Measurements from ENCODE around the gene HOXD9. TPM values are rescaled to one million over a fixed set of nuclear protein-coding genes. Genes with fewer than 3 reads are reported as not detected.

The HOXD9 gene
- total RNA-seq, 1 experiment from 2014 or later = not detected

- ChIA-PET CTCF (no interaction called here), POLR2A (ENCODE audit: unreplicated experiment) (no interaction called here)
- no peak for ATAC-seq
- H4K20me1 ChIP-seq (ENCODE audit: low read length) = no peaks in the 10 kb centered on the region
- H3K4me1 ChIP-seq (ENCODE audit: insufficient read depth, low read length) = no peaks in the 10 kb centered on the region
- intact Hi-C loops (cut with micrococcal nuclease) = no loop called here
- no peaks in the 10 kb centered on the region for H3K79me2 ChIP-seq (ENCODE audit: low read length)
- no peak overlapping the region for H2AFZ ChIP-seq (ENCODE audit: low read length)
- H3K9me2 ChIP-seq (replicated peaks; ENCODE audit: low read length) = no peaks in the 10 kb centered on the region
- no peaks in the 10 kb centered on the region for H3F3A ChIP-seq (ENCODE audit: low read length, unreplicated experiment)
- H3K4me3 ChIP-seq (ENCODE audit: low read length) = no peak overlapping the region
- no peak for TF ChIP-seq EZH2phosphoT487 (IDR thresholded peaks at IDR 0.05; ENCODE audit: borderline replicate concordance, low read length)
- TF ChIP-seq, protein P1, sequence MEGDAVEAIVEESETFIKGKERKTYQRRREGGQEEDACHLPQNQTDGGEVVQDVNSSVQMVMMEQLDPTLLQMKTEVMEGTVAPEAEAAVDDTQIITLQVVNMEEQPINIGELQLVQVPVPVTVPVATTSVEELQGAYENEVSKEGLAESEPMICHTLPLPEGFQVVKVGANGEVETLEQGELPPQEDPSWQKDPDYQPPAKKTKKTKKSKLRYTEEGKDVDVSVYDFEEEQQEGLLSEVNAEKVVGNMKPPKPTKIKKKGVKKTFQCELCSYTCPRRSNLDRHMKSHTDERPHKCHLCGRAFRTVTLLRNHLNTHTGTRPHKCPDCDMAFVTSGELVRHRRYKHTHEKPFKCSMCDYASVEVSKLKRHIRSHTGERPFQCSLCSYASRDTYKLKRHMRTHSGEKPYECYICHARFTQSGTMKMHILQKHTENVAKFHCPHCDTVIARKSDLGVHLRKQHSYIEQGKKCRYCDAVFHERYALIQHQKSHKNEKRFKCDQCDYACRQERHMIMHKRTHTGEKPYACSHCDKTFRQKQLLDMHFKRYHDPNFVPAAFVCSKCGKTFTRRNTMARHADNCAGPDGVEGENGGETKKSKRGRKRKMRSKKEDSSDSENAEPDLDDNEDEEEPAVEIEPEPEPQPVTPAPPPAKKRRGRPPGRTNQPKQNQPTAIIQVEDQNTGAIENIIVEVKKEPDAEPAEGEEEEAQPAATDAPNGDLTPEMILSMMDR (conservative IDR thresholded peaks at IDR 0.05; ENCODE audit: low read depth, low read length) = no peak
- no peaks in the 10 kb centered on the region for H3K9me3 ChIP-seq (ENCODE audit: low read length)
- no peak overlapping the region for H3K4me2 ChIP-seq (ENCODE audit: low read length)
- DNase-seq = no peak
- H3K27me3 ChIP-seq (ENCODE audit: low read length) = no peaks in the 10 kb centered on the region
- no peak overlapping the region for H3K27ac ChIP-seq (ENCODE audit: low read length)
- no TSS peak for BruUV-seq (replicated peaks)
- H3K9ac ChIP-seq (ENCODE audit: low read length) = no peak overlapping the region
- H3K36me3 ChIP-seq (ENCODE audit: low read depth, low read length) = no peaks in the 10 kb centered on the region; the same call in 1 of the 2 replicates
Observed at GRCh38 chr2:176123411-176124109, 1.0 kb downstream of the HOXD9 start.

- Histone ChIP-seq H3K4me1 (ENCODE audit: insufficient read depth, low read length) (no peaks in the 10 kb centered on the region), H3K9me2 (replicated peaks; ENCODE audit: low read length) (no peaks in the 10 kb centered on the region), H3K9me3 (ENCODE audit: low read length) (no peaks in the 10 kb centered on the region), H3K4me3 (ENCODE audit: low read length) (no peak overlapping the region), H2AFZ (ENCODE audit: low read length) (no peak overlapping the region), H3K27me3 (ENCODE audit: low read length) (no peaks in the 10 kb centered on the region), H3K9ac (ENCODE audit: low read length) (no peak overlapping the region), H3F3A (ENCODE audit: low read length, unreplicated experiment) (no peaks in the 10 kb centered on the region), H3K79me2 (ENCODE audit: low read length) (no peaks in the 10 kb centered on the region), H3K27ac (ENCODE audit: low read length) (no peak overlapping the region), H3K4me2 (ENCODE audit: low read length) (no peak overlapping the region), H4K20me1 (ENCODE audit: low read length) (no peaks in the 10 kb centered on the region), H3K36me3 (ENCODE audit: low read depth, low read length) (no peaks in the 10 kb centered on the region; the same call in 1 of the 2 replicates)
- no peak for DNase-seq
- no TSS peak for BruUV-seq (replicated peaks)
- intact Hi-C loops (cut with micrococcal nuclease) = no loop called here
- TF ChIP-seq EZH2phosphoT487 (IDR thresholded peaks at IDR 0.05; ENCODE audit: borderline replicate concordance, low read length) (no peak), EZH2 (IDR thresholded peaks at IDR 0.05; ENCODE audit: low read length, unreplicated experiment) (no peak)
- TF ChIP-seq, protein P1 (conservative IDR thresholded peaks at IDR 0.05; ENCODE audit: low read depth, low read length) = no peak
- CTCF ChIA-PET = interaction anchor here (0.6 kb wide), 1 partner anchor 394 kb away, joined by 3 read pairs; no protein-coding TSS in a partner anchor
- POLR2A ChIA-PET (ENCODE audit: unreplicated experiment) = no interaction called here
- ATAC-seq = no peak
Observed at GRCh38 chr2:176124110-176124946, 1.8 kb downstream of the HOXD9 start.

All from PC-3 (cell line).